Measurements from ENCODE around the gene ZNF609.

DNA sequence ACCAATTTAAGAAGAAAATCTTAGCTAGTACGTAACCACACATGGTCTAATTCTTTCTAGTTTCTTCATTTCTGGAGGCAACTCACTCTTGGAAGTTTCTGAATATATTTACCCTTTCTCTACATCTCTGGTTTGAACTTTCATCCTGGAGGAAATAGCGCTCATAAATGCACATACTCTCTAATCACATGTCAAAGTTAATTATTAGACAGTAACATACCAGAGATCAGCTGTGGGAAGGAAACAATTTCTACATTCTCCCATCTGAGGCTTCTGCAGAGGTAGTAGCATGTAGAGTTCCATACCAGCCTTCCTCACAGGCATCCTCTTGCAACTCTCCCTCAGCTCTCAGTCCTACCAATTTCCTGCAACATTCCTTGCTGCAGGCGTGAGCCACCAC lies 182.5 kb downstream of the ZNF609 start:
- TF ChIP-seq, protein P1, sequence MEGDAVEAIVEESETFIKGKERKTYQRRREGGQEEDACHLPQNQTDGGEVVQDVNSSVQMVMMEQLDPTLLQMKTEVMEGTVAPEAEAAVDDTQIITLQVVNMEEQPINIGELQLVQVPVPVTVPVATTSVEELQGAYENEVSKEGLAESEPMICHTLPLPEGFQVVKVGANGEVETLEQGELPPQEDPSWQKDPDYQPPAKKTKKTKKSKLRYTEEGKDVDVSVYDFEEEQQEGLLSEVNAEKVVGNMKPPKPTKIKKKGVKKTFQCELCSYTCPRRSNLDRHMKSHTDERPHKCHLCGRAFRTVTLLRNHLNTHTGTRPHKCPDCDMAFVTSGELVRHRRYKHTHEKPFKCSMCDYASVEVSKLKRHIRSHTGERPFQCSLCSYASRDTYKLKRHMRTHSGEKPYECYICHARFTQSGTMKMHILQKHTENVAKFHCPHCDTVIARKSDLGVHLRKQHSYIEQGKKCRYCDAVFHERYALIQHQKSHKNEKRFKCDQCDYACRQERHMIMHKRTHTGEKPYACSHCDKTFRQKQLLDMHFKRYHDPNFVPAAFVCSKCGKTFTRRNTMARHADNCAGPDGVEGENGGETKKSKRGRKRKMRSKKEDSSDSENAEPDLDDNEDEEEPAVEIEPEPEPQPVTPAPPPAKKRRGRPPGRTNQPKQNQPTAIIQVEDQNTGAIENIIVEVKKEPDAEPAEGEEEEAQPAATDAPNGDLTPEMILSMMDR (IDR thresholded peaks at IDR 0.05) = no peak
- TF ChIP-seq POLR2A (IDR thresholded peaks at IDR 0.05) = no peak

All from lower leg skin (tissue), 3 donors.